C4-2B (cell line): ENCODE results near the gene TCF7L1.

Experiments
- H3K27ac ChIP-seq: fragments of 450-650 bp; 2 replicates; pipeline ENCODE4 v1.5.1; 2017
- ZFX ChIP-seq: fragments of 450-650 bp; IDR thresholded peaks from 2 replicates; pipeline ENCODE4 v1.6.1; 2017
- TF ChIP-seq, protein P1 (sequence below): fragments of 450-650 bp; conservative IDR thresholded peaks from 2 replicates; pipeline ENCODE4 v1.5.1; 2017; ENCODE audit warnings: mild to moderate bottlenecking

The TCF7L1 gene

DNA sequence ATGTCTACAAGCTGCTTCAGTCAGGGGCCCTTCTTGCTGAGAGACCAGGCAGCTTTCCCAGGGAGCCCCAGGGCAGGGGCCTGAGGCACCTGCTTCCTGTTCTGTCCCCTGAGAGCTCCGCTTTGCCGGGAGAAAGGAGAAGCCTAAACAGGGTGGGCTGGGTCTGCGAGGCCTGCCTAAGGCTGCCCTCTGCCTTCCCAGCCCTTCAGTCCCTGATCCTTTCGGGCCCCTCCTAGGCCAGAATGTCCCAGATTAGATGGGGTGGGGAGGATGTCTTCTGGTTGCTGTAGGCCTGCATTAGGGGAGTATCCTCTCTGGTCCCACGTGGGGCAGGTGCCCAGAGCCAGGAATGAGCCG lies 122.2 kb downstream of the TCF7L1 start:
- no peak overlapping the region for H3K27ac ChIP-seq
- no peak for TF ChIP-seq ZFX
- TF ChIP-seq, protein P1, sequence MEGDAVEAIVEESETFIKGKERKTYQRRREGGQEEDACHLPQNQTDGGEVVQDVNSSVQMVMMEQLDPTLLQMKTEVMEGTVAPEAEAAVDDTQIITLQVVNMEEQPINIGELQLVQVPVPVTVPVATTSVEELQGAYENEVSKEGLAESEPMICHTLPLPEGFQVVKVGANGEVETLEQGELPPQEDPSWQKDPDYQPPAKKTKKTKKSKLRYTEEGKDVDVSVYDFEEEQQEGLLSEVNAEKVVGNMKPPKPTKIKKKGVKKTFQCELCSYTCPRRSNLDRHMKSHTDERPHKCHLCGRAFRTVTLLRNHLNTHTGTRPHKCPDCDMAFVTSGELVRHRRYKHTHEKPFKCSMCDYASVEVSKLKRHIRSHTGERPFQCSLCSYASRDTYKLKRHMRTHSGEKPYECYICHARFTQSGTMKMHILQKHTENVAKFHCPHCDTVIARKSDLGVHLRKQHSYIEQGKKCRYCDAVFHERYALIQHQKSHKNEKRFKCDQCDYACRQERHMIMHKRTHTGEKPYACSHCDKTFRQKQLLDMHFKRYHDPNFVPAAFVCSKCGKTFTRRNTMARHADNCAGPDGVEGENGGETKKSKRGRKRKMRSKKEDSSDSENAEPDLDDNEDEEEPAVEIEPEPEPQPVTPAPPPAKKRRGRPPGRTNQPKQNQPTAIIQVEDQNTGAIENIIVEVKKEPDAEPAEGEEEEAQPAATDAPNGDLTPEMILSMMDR: no peak

DNA sequence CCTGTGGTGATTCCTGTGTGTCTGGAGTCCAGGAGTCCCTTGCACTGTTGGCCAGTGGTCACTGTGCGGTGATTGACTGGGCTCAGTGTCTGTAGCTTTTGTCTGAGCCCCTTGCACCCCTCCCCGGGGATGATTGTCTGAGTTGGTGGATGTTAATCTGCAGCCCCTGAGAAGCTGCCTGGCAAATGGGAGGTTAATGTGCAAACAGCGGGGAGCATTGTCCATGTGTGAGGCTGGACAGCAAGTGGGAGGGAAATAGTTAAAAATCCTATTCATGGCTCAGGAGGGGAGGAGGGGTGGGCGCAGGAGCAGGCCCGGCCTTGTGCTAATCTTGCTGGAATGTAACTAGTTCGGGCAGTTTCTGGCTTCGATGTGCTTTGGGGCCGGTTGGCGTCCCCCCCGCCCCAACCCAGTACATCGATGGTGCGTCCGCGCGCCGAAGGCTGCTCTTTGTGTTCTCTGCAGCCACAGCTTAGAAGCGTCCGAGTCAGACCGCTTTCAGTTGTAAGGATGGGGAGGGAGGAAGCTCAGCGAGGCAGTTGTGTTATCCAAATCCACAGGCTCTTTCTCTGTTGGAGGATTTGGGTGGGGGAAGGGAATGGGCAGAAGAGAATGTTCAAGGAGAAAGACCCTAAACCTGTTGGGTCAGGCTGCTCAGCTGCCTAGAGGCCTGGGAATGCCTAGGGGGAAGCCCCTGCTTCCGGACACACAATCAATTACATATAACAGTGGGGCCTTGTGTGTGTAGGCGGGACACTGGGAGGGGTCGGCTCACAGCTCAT lies 122.8 kb downstream of the TCF7L1 start:
- H3K27ac ChIP-seq: no peak overlapping the region
- no peak for TF ChIP-seq ZFX
- TF ChIP-seq, protein P1: no peak

DNA sequence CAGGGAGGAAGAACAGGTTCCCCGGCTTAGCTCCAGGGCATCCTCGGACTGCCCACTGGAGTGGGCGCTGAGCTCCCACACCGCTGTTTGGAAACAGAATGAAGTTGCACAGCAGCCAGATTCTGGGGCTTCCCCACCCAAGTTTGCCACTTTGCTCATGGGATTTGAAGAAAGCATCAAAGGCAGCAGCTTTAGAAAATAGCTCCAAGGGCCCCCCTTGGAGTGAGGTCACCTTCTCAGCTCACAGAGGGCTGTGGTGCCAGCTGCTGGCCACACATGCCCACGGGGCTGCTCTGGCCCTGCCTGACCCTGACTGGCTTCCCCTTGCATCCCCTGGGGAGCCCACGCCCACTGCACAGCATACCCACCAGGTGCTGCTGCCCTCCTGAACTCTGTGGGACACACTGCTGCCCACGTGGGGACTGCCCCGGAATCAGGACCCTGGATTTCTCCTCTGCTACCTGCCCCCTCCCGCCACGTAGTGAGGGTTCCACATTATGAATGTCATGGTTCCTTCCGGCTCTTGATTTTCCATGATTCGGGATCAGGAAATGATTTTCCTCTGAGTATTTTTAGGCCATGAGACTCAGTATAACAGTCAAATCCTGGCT lies 124.3 kb downstream of the TCF7L1 start:
- H3K27ac ChIP-seq: no peak overlapping the region
- TF ChIP-seq, protein P1: no peak
- no peak for TF ChIP-seq ZFX

DNA sequence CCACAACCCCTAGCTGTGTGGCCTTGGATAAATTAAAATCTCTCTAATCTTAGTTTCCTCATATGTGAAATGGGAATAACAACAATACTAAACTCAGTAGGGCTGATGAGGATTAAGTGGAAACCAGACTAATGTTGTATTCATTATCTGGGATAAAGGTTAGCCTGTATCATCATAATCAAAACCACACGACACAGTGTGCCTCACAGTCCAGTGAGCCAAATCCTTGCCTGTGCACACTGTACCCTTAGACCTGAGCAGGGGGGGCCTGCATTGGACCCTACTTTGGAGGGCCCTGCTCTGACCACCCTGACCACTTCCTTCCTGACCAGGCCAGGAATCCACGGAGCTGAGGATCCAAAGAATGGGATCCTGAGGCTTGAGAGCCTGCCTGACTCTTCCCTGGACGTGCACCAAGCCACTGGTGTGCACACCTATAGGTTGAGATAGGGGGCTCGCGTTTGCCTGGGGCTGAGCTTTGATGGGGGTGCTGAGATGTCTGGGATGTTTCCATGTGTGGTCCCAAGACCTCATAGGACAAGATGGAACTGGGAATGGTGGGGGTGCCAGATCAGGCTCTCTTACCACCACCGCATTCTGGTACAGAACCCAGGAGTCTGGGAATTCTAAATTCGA lies 124.9 kb downstream of the TCF7L1 start:
- H3K27ac ChIP-seq: no peak overlapping the region
- no peak for TF ChIP-seq ZFX
- TF ChIP-seq, protein P1: no peak

DNA sequence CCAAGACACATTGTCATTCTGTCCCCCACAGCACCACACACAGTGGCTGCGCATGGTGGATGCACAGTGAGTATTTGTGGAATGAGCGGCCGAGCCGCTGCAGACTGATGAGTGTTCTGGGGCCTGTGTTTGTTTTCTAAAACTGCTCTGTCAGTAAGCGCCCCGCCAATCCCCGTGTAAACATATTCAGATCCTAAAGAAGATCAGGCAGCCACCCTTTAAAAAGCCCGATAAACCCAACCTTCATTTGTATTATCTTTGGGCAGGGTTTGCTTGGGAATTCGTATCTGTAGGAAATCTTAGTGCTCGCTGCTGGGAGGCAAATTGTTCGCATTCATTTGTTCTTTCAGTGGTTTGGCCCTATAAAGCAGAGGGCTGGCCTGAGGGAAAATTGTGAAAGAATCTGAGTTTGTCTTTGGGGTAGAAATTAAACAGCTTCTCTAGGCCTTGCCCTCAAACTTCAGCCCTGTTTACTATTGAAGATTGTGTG lies 126.0 kb downstream of the TCF7L1 start:
- no peak for TF ChIP-seq ZFX
- H3K27ac ChIP-seq: no peak overlapping the region

DNA sequence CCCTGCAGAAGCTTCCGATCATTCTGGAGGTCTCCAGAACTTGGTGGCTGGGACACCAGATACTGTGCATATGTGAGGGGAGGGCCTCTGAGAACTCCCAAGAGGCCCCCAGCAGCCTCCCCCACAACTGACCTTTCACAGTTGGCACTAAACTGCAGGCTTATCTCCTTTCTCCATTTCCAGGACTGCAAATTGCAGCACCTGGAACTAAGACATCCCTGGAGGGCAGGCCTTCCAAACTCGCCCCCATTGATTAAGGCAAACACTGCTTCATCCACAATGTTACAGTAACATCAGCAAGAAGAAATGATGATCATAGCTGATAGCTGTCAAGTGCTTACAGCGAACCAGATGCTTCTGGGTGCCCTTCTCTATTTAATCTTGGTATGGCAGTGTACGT lies 126.7 kb downstream of the TCF7L1 start:
- no peak overlapping the region for H3K27ac ChIP-seq
- TF ChIP-seq, protein P1: no peak
- no peak for TF ChIP-seq ZFX

DNA sequence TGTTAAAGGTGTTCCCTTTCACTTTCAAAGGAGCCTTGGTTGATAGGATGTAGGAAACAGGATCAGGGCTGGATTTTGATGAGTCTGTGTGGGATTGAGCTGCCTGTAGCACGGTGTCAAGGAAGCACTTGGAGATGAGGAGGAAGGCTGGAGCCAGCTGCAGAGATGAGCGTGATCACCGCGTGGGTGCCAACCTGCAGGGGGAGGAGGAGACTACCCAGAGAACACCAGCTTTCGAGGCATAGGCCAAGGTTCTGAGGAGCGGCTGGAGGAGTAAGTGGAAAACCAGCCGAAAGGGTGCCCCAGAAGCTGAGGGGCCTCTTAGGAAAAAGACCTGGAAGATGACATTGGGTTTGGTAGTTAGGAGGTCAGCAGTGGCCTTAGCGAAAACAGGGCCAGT lies 130.4 kb downstream of the TCF7L1 start:
- no peak for TF ChIP-seq ZFX
- TF ChIP-seq, protein P1: no peak
- no peak overlapping the region for H3K27ac ChIP-seq
